ENCODE results near the gene PPM1E.

PPM1E gene

DNA sequence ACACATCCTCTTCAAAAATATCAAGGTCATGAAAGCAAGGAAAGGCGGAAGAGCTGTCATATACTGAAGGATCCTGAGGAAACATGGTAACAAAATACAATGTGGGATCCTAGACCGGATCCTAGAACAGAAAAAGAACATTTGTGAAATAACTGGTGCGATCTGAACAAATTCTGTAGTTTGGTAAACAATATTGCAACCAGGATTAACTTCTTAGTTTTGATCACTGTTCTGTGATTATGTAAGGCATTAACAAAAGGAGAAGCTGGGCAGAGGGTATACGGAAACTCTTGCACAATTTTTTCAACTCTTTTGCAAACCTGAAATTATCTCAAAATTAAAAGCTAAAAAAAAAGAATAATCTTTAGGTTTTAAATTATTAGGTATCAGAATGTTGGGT is 241.3 kb downstream of the PPM1E start:
- no peak for DNase-seq (ENCODE audit: low read depth in 3 of 3)

DNA sequence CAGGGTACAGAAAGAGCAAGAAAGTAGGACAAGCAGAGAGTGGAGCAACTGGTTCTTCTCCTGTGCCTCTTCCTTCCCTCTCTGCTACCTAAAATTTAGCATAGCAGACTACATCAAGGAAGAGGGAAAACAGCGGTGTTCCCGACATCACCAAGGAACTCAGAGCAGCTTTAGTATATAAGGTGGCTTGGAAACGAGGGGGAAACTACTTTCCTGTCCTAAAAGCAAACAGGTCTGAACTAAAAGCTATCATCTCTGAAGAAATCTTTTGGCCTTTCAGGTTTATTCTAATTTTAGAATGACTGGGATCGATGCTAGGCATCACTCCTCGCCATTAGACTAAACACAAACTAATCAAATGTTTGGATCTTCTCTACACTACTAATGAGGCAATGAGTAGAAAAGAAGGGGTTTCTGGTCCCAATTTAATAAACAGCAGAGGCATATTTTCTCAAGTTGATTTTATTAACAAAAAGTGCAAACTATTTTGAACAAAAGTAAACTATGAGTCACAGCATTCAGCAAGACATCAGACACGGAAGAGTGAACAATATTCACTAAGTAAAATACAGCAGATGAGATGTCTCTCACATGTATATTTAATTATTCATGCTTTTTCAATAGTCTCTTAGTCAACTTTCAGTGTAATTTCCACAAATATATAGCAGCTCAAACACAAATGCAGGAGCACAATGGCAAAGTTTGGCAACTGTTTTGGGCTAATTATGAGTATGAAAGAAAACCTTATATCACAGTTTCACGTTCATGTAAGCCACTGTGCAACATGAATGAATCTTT is 242.3 kb downstream of the PPM1E start:
- no peak for DNase-seq (ENCODE audit: low read depth in 3 of 3)

DNA sequence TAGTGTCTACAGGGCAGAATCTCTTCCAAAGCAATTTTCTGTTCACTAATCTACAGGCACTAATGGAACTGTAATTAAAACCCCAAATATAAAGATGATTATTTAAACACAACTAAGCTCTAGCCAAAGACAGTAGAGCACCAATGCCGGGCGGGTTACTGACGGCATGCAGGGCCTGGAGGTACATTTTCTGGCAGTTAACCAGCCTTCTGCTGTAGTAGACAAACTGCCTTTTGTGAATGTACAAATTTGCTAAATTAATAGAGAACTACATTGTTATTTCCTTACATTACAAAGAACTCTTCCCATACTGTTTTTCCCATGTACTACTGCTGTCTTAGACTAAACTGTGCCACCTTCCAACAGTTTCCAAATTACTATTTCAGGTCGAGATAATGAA is 243.2 kb downstream of the PPM1E start:
- no peak for DNase-seq (ENCODE audit: low read depth in 3 of 3)

DNA sequence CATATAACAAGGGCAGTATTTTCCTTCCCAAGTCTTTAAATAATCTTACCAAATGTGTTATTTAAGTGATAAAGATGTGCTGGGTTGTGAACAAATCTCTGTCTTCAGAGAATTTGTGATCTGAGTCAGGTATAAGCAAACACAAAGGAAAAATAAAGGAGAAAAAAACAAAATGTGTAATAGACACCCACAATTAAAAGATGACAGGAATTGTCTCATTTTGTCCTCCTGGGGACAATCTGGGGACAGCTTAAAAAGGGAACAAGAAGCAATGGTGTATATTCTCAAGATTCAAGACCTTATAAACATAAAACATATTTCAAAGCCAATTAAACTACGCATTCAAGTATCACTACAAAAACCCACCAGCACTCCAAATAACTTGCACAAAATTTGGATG is 243.8 kb downstream of the PPM1E start:
- DNase-seq (ENCODE audit: low read depth in 3 of 3) = no peak

DNA sequence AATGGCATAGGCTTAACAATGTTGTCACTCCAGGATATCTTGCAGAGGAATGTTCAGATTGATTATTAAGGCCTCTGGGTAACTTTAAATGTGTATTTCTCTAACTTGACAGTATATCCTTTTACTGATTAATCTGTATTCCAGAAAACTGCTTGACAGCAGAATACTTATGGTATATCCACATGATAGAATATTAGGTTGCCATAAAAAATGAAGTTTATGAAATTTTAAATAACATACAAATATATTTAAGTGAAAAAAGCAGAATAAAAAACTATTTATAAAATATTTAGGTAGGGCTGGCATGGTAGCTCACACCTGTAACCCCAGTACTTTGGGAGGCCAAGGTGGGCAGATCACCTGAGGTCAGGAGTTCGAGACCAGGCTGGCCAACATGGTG is 244.4 kb downstream of the PPM1E start:
- DNase-seq (ENCODE audit: low read depth in 3 of 3) = no peak

DNA sequence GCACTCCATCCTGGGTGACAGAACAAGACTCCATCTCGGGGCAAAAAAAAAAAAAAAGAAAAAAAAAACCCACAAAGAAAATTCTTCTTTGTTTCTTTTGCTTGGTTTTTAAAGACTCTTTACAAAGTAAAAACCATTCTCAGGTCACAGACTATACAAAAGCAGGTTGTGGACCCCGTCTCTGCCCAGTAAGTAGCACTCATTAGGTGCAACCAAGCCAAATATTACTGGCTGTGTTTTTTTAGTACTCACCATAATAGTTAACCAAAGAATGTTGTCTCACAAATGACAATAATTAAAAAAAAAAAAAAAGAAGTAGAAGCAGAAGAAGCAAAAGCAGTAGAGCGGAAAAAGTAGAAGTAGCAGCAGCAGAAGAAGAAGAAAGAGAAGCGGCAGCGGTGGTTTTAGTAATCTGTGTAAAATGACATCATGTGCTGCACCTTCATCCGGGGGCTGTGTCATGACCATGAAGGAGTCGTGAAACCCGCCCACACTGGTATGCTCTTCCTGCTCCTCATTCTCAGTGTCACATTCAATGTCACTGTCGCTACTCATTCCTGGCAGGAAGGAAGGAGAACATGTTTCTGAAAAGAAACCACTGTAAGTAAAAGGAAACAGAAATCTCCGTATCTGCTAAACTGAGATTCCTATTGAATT is 245.6 kb downstream of the PPM1E start:
- DNase-seq (ENCODE audit: low read depth in 3 of 3) = peak; percentile 32 to 61 (median 47)

DNA sequence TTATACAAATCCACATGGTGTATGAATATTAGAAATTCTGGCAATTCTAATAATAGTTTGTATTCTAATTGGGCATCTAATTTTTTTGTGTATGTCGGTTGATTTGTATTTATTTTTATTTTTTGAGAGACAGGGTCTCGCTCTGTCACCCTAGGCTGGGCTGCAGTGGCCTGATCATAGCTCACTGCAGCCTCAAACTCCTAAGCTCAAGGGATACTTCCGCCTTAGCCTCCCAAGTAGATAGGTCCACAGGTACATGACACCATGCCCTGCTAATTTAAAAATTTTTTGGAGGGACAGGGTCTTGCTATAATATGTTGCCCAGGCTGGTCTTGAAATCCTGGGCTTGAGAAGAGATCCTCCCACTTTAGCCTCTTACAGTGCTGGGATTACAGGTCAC is 246.5 kb downstream of the PPM1E start:
- no peak for DNase-seq (ENCODE audit: low read depth in 3 of 3)

DNA sequence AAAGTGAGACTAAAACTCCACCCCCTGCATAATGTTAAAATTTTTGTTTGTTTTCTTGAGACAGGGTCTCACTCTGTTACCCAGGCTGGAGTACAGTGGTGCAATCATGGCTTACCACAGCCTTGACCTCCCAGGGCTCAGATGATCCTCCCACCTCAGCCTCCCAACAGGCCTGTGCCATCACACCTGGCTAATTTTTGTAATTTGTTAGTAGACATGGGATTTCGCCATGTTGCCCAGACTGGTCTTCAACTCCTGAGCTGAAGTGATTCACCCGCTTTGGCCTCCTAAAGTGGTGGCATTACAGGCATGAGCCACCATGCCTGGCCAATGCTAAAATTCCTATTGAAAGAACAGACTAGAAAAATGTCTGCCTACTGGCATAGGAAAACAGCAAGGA is 247.2 kb downstream of the PPM1E start:
- no peak for DNase-seq (ENCODE audit: low read depth in 3 of 3)

DNA sequence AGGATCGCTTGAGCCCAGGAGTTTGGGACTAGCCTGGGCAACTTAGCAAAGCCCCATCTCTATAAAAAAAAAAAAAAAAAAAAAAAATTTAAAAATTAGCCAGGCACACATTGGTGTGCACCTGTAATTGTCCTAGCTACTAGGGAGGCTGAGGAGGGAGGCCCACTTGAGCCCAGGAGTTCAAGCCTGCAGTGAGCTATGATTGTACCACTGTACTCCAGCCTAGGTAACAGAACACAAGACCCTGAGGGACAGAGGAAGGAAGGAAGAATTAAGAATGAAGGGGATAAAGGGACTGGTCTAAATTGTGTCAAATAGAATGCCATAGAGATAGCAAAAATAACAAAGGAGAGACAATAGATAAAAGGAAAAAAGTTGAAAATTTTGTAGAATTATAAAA is 248.2 kb downstream of the PPM1E start:
- DNase-seq (ENCODE audit: low read depth in 3 of 3) = no peak

DNA sequence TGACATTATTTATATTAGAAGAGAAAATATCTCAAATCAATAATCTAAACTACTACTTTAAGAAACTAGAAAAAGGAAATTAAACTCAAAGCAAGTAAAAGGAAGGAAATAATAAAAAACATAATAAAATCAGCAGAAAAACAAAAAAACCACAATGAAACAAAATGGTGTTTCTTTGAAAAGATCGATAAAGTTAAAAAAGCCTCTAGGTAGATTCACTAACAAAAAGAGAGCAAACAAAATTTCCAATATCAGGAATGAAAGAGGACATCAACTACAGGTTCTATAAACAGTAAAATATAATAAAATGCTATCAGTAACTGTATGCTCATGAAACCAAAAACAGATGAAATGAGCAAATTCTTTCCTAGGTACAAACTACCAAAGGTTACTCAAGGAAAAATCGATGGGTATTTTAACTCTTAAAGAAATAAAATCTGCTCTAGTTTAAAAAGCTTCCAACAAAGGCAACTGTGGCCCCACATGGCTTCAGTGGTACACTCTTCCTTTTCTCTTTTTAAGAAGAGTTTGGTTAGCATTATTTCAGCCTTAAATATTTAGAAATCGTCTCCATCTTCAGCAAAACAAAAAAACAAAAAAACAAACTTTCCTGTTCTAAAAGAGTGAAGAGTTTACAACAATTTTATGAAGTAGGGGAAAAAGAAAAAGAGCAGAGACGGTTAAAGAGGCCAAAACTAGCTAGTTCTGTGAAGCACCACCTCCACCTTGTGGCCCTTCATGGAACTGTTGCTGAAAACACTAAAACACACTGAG is 248.9 kb downstream of the PPM1E start:
- DNase-seq (ENCODE audit: low read depth in 3 of 3) = peak; percentile 26 to 43 (median 38)

DNA sequence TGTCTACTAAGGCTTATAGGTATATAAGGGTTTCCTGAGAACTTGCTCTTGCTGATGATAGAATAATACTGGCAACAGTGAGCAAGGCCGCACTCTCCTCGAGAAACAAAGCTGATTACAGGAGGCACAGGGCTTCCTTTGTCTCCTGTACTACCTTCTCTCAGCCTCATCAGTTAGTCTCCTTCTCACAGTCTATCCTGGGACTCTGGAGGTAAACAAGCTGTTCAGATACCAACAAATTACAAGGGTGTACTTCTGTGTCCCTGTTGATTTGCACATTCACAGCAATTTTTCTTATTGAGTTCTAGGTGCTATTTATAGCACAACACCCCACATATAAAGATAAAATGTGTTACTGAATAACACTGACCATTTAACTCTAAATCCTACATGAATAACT is 252.3 kb downstream of the PPM1E start:
- DNase-seq (ENCODE audit: low read depth in 3 of 3) = no peak

DNA sequence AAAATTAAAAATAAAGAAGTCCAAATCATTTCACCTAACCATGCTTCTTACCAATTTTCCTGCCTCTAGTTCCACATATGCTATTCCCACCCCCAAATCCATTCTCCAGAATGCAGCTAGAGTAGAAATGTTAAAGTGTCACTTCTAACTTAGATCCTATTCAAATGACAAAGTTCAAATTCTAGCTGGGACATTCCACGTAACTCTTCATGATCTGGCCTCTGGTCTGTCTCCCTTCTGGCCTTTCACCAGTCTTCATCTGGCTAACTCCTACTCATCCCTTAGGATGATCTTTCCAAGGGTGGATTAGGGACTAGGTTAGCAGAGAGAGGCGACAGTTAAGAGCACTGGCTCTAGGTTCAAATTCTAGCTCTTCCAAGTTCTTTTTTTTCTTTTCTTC is 253.1 kb downstream of the PPM1E start:
- no peak for DNase-seq (ENCODE audit: low read depth in 3 of 3)

DNA sequence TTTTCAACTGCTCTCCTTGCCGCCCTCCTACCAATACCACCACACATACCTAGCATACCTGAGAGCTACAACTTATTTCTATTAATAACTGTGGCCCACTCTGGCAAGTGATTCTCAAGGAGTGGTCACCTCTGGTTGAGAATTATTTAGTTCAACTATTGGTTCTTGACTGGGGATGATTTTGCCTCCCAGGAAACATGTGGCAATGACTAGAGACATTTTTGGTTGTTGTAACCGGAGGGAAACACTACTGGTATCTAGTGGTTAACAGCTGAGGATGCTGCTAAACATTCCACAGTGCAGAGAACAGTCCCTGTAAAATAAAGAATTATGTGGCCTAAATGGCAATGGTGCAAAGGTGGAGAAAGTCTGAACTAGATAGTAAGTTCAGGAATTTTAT is 254.4 kb downstream of the PPM1E start:
- no peak for DNase-seq (ENCODE audit: low read depth in 3 of 3)

DNA sequence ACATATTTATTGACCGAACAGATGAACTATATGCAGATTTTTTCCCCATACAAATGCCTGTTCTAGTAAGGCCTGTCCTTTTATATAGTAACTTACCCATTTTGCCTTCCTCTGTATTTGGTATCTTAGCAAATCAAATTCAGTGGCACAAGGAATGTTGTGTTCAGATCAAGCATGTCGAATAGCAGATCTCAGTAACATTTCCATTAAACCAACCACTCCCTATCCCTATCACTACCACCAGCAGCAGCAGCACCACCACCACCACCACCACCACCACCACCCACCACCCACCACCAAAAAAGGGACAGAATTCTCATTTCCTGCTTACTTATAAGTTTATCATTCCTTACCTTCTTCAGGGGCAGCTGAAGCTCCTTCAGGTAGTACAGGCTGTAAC is 256.3 kb downstream of the PPM1E start:
- no peak for DNase-seq (ENCODE audit: low read depth in 3 of 3)

DNA sequence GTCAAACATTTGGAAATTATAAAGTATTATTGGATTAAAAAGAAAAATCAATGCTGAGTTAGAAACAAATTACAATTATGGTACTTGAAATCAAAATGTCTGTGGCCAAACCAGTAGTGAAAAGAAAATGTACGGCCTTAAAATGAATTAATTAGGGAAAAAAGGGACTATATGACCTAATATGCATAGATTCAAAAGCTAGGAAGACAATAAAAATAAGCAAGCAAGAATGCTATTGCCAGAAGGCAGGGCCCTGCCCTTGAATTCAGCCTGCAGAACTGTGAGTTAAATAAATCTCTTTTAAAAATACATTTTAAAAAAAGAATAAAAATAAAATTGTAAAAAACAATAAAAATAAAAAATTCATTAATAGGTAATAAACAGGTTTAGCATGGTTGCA is 262.4 kb downstream of the PPM1E start:
- DNase-seq (ENCODE audit: low read depth in 3 of 3) = no peak

DNA sequence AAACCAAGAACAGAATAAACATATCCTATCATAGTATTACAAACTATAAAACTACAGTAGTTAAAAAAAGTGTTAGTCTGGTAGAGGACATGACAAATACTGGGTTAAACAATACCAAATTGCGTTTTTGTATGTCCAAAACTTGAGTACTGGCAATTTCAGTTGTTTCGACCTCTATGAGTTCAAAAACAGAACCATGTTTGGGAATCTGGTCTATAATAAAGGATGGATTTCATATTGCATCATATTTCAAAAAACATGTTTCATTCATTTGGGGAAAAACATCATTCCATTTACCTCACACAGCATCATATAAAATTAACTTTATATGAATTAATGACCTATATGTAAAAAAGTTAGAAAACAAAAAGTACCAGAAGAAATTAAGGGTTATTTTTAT is 269.3 kb downstream of the PPM1E start:
- no peak for DNase-seq (ENCODE audit: low read depth in 3 of 3)

DNA sequence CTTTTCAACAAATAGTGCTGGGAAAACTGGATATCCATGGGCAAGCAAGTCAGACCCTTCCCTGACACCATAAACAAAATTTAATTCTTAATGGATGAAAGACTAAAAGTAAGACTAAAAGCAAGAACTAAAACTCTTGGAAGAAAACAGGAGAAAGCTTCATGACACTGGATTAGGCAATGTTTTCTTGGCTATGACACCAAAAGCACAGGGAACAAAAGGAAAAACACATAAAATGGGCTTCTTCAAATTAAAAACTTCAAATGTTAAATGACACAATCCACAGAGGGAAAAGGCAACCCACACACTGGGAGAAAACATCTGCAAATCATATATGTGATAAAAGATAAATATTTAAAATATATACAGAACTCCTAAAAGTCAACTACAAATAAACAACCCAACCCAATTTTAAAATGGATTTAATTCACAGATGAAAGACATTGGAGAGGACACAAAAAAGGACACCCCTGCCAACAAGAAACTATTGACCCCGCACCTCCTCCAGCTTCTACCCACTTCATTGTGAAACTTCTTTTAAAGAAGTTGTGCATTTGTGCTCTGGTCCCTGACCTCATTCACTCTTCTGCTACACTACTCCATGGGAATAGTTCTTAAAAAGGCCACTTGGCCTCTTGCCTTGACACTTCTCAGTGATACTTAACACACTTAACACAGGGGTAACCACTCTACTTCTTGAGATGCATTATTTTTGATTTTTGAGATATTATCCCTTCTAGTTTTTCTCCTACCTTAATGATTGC is 270.7 kb downstream of the PPM1E start:
- DNase-seq (ENCODE audit: low read depth in 3 of 3) = no peak

DNA sequence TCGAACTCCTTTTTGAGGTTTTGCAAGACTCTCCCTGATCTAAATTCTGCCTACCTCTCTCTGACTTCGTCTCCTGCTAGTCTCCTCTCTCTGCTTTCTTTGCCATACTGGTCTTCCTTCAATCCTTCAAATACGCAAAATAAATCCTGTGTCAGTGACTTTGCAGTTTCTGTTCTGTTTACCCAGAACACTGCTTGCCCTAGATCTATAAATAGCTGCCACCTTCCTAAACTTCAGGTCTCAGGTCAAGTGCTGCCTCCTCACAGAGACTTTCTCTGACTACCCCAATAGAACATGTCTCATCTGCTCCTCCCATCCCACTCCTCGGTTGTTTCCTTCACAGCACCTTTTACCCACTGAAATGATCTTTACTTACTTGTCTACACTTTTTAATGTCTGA is 272.1 kb downstream of the PPM1E start:
- no peak for DNase-seq (ENCODE audit: low read depth in 3 of 3)

DNA sequence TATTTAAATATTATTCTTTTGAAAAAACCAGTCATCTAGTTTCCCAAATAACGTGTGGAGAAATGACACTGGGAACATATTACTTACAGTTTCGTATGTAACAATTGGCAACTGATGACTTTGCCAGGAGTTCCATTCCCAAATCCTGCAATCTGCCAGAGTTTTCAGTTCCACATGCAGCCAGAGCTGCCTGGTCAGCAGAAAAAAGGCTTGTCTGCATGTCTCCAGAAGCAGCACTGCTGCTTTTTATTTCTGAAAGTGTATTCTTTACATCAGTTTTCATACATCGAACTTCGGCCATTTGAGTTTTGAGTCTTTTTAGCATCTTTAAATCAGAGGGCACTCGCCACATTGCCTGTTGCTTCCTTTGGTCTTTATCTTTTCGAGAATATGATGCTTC is 272.7 kb downstream of the PPM1E start:
- no peak for DNase-seq (ENCODE audit: low read depth in 3 of 3)

DNA sequence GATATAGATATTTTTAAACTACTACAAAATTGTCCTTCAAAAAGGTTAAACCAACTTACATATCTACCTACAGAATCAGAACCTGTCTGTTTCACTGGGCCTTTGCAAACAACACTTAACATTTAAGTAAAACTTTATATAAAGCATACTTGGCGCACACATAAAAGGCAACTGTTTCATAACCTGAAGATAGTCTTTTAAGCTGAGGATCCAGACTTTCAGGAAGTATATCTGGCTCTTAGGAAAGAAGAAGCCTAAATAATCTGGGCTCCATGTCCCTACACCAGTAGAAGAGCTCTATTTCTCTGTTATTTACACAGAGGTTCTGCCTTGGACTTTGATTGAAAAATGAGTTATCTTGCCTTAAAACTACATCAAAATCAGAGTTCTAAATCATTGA is 275.2 kb downstream of the PPM1E start:
- DNase-seq (ENCODE audit: low read depth in 3 of 3) = no peak
